Ovary (tissue), 9 donors: ENCODE results near the gene RNH1. TPM values are rescaled to one million over a fixed set of nuclear protein-coding genes. Genes with fewer than 3 reads are reported as not detected.

Source experiments
- DNase-seq, 5 donors: peaks; one replicate each; pipeline ENCODE4 v3.0.0-alpha.2; 2019 to 2020
- H3K27ac ChIP-seq, 2 donors: fragments of 200-600 bp; one replicate each; pipeline versions ENCODE4 v1.5.1 to v1.8.0; 2019 to 2022
- H3K27me3 ChIP-seq: fragments of 200-600 bp; one replicate; pipeline ENCODE4 v1.8.0; 2022
- H3K36me3 ChIP-seq: fragments of 200-600 bp; sonication (generic); one replicate; pipeline ENCODE4 v1.5.1; 2019
- H3K4me1 ChIP-seq: one replicate; pipeline ENCODE4 v1.8.1; 2013; ENCODE audit warnings: mild to moderate bottlenecking, moderate library complexity; ENCODE audit not compliant: insufficient read depth
- H3K4me3 ChIP-seq: fragments of 200-600 bp; sonication (generic); one replicate; pipeline ENCODE4 v1.5.1; 2017
- H3K9me3 ChIP-seq, 2 donors: fragments of 200-600 bp in 1 of 2; sonication (generic) in 1 of 2; one replicate each; pipeline versions ENCODE4 v1.5.1 to v1.8.1; 2013 to 2019; ENCODE audit warnings: mild to moderate bottlenecking in 1 of 2, moderate library complexity in 1 of 2
- CTCF ChIP-seq, 3 donors: fragments of 450-650 bp in 2 of 3; fragments of 200-600 bp in 1 of 3; IDR thresholded peaks; one replicate each; pipeline versions ENCODE4 v1.5.1 to v1.8.0; 2016 to 2022; ENCODE audit warnings: antibody characterized with exemption in 3 of 3, mild to moderate bottlenecking in 1 of 3
- EP300 ChIP-seq: sonication (generic); formaldehyde crosslinking; IDR thresholded peaks from one replicate; pipeline ENCODE4 v1.6.1; 2017; ENCODE audit warnings: antibody characterized with exemption
- POLR2A ChIP-seq: fragments of 450-650 bp; IDR thresholded peaks from one replicate; pipeline ENCODE4 v1.6.1; 2017; ENCODE audit warnings: antibody characterized with exemption, mild to moderate bottlenecking, moderate library complexity
- WGBS, 3 donors: extraction: QIAGEN DNeasy Blood & Tissue Kit in 1 of 3; methylation state at CpG; one replicate each; pipeline versions ENCODE4 v1.1.5 to v1.1.7; 2013 to 2017; 5-methylcytosine and 5-hydroxymethylcytosine counted together
- intact Hi-C, 4 donors: fragments of 100-400 bp; cut with DNase I; formaldehyde crosslinking; loops; one replicate each; pipeline versions ENCODE4 v1.11.0 to v1.15.1; 2022 to 2023
- polyA plus RNA-seq, 2 donors: library from polyadenylated mRNA; stranded (reverse); fragments of 200-250 nt in 1 of 2; fragments of 350-450 nt in 1 of 2; fragmentation: Illumina TruSeq in 1 of 2; extraction: RNeasy Lipid Tissue Mini Kit (QIAGEN cat#74804) in 1 of 2; gene quantifications; one replicate each; pipeline ENCODE4 v1.2.3, GENCODE V29; 2013 to 2014
- total RNA-seq, 7 donors: library from RNA; depleted of rRNA in 2 of 7; stranded (reverse); fragments of >200 nt in 2 of 7; fragmentation: NEBNext Ultra II Directional in 3 of 7; extraction: Animal tissue kit (Norgen Biotek cat#: 25700) in 3 of 7; gene quantifications; one replicate each; pipeline versions ENCODE4 v1.1.0 to v1.2.4, GENCODE V29; 2016 to 2023
- donor health status: DM: no; HTN: no; CAD: no; lungs with moderate emphysema.
- donor health status: DM: no; HTN: no; CAD: no.
- donor health status: Bipolar disorder and iron deficiency.
- donor health status: DM: yes; HTN: yes; CAD: no.
- donor health status: DM: no; HTN: no; CAD: no.
- donor health status: DM: yes; HTN: yes; CAD: no.

Gene RNH1
- total and polyA plus RNA-seq, 9 donors = 17.4 to 233 (median 156) TPM

GRCh38 chr11:551596-551995 is 44.6 kb upstream of the RNH1 start:
- 65 to 81% (median 78%) methylated on average over 12 of the region's 12 CpGs for WGBS, 3 donors

GRCh38 chr11:551131-551530 is 44.1 kb upstream of the RNH1 start:
- Histone ChIP-seq H3K27me3 (peaks cover 3% of the 10 kb centered on the region), H3K27ac (no peak overlapping the region), H3K36me3 (no peaks in the 10 kb centered on the region), H3K4me3 (no peak overlapping the region), H3K9me3 (no peaks in the 10 kb centered on the region), H3K4me1 (peaks cover 4% of the 10 kb centered on the region)
- no peak for TF ChIP-seq CTCF (IDR thresholded peaks at IDR 0.05)
- no peak for TF ChIP-seq POLR2A
- TF ChIP-seq EP300 = no peak
- DNase-seq = no peak
- intact Hi-C loops = loop anchor here in 2 of 4 donors (5.0 kb wide), 2 partner anchors 171 to 176 kb away; no protein-coding TSS in a partner anchor
- 77 to 83% (median 81%) methylated on average over 5 to 16 of the region's 16 CpGs for WGBS, 3 donors

More at GRCh38 chr11:551596-551995, 44.6 kb upstream of the RNH1 start:
- Histone ChIP-seq H3K36me3 (no peaks in the 10 kb centered on the region), H3K4me1 (peaks cover 4% of the 10 kb centered on the region), H3K27me3 (peaks cover 3% of the 10 kb centered on the region), H3K27ac (no peak overlapping the region), H3K4me3 (no peak overlapping the region), H3K9me3 (no peaks in the 10 kb centered on the region)
- no peak for TF ChIP-seq POLR2A
- TF ChIP-seq CTCF (IDR thresholded peaks at IDR 0.05) = no peak
- no peak for TF ChIP-seq EP300
- no peak for DNase-seq
- intact Hi-C loops = loop anchor here in 2 of 4 donors (5.0 kb wide), 2 partner anchors 171 to 176 kb away; no protein-coding TSS in a partner anchor

GRCh38 chr11:550746-551085 is 43.7 kb upstream of the RNH1 start:
- TF ChIP-seq EP300 (no peak), POLR2A (no peak), CTCF (IDR thresholded peaks at IDR 0.05) (no peak)
- Histone ChIP-seq H3K27me3 (peaks cover 3% of the 10 kb centered on the region), H3K4me3 (no peak overlapping the region), H3K36me3 (no peaks in the 10 kb centered on the region), H3K9me3 (no peaks in the 10 kb centered on the region), H3K4me1 (peaks cover 2% of the 10 kb centered on the region), H3K27ac (no peak overlapping the region)
- 80 to 94% (median 86%) methylated on average over 3 to 5 of the region's 5 CpGs for WGBS, 3 donors
- intact Hi-C loops = loop anchor here in 2 of 4 donors (5.0 kb wide), 2 partner anchors 172 to 177 kb away; no protein-coding TSS in a partner anchor
- no peak for DNase-seq

- intact Hi-C loops = loop anchor here in 2 of 4 donors (5.0 kb wide), 2 partner anchors 172 to 177 kb away; no protein-coding TSS in a partner anchor
- 91 to 93% (median 93%) methylated on average over 25 of the region's 25 CpGs for WGBS, 3 donors
- Histone ChIP-seq H3K27ac (no peak overlapping the region), H3K36me3 (no peaks in the 10 kb centered on the region), H3K9me3 (no peaks in the 10 kb centered on the region), H3K4me3 (no peak overlapping the region), H3K4me1 (peaks cover 1% of the 10 kb centered on the region), H3K27me3 (peaks cover 3% of the 10 kb centered on the region)
- TF ChIP-seq EP300 = no peak
- no peak for TF ChIP-seq POLR2A
- no peak for TF ChIP-seq CTCF (IDR thresholded peaks at IDR 0.05)
- DNase-seq = no peak
Measured at GRCh38 chr11:550021-550745, 43.1 kb upstream of the RNH1 start.
